NCI-H146 treated with DMSO at 0.1 percent for 48 hours (cell line): ENCODE results near the gene FYN.
"Not testable (repeated sequence)": the region's sequence is repeated elsewhere in the genome, so short reads cannot be mapped to it uniquely, and the experiment has no call there.

Source experiments
- DNase-seq: peaks from one replicate; lab custom pipeline; 2025; ENCODE audit not compliant: unreplicated experiment; lab: John Stamatoyannopoulos, UW

FYN gene

DNA sequence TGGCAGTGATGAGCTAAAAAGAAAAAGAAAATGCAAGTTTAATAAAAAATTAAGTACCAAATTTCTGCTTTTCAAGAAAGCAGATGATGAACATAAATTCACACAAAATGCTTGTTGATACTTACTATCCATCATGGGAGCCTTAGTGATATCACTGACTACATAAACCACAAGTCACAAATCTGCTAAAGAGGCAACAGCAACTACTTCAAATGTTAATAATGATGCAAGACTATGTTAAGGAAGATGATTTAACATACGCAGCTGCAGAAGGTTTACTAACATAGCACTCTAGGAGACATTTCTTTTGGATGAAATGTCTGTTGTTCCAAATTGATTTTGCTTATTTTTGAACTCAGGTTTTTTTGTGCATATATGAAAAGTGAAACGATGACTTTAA is 18.6 kb downstream of the FYN start:
- DNase-seq, result no peak

DNA sequence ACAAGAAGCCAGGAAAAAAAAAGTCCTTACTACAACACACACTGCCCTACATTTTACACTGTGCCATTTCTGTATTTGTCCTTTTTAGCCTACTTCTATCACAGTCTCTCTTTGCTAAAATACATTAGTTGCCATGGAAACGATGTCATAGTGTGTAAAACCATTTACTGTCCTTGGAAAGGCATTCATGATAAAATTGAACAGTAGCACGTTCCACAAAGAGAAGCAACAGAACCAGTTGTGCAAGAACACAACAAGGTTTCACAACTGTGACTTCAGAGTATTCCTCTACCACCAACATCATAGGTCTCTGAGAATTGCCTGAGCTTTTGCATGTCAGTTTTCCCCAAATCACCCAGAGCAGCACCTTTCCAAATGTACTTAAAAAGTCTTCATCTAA is 20.5 kb downstream of the FYN start:
- no peak for DNase-seq

DNA sequence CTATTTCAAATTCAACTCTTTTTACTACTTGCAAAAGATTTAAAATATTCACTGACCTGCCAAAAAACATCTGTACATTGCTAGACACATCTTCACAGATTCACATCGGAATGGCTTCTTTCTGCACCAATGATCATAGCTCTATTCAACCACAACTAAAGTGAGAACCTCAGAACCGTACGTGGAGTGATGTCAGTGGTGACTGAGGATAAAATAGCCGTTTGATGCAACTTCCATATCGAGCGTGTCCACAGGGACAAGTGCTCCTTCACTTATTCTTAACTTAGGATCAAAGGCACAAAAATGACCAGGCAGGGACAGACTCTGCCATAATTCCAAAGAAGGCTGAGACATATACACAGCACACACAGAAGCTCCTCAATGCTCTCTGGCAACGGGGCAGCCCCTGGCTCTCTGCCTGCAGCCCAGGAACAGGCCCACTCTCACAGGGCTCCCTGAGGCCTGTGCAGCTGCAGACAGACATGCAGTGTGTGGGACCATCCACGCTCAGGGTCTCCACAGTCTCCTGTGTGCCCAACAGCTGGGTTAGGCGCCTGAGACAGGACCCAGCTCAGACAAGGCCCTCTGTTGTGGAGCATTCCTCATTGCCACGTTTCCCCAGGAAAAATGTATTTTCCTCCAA is 22.8 kb downstream of the FYN start:
- no peak for DNase-seq

DNA sequence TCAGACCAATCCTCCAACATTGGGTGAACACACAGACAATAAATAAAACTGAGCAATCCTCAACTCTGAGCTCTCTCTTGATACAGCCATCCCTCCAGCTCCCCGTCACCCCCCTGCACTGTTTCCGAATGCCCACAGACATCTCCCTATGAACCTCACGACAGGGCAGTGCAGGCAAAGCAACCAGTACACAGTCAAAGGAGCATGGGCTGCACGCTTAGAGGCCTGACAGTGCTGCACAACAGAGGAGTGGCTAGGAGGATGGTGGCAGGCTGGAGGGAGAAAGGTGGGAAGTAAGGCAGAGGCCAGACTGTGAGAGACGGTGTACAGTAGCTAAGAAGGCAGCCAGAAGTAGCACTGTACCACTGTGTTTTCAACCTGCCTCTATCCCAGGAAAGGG is 24.0 kb downstream of the FYN start:
- no peak for DNase-seq

DNA sequence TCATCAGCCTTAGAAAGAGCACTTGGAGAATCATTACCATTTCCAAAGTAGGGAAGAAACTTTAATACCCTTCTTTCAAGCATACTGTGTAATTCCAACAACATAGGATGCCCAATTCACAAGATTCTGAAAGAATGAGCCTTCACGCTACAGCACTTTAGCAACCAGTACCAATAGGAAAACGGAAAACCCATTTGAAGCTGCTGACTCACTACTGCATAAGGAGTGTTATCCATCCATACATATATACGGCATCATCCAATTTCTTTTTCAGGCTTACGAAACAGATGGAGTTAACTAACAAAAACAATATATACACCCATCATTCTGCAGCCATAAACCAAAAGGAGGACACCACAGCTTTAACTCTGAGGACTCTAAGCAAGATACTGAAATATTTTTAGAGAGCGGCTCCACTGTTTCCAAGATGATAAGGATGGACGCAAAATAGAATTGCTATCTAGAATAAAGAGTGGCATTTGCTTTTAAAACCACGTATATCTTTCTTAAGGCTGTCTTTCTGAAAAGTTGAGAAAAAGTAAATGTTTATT is 24.9 kb downstream of the FYN start:
- DNase-seq, result no peak

DNA sequence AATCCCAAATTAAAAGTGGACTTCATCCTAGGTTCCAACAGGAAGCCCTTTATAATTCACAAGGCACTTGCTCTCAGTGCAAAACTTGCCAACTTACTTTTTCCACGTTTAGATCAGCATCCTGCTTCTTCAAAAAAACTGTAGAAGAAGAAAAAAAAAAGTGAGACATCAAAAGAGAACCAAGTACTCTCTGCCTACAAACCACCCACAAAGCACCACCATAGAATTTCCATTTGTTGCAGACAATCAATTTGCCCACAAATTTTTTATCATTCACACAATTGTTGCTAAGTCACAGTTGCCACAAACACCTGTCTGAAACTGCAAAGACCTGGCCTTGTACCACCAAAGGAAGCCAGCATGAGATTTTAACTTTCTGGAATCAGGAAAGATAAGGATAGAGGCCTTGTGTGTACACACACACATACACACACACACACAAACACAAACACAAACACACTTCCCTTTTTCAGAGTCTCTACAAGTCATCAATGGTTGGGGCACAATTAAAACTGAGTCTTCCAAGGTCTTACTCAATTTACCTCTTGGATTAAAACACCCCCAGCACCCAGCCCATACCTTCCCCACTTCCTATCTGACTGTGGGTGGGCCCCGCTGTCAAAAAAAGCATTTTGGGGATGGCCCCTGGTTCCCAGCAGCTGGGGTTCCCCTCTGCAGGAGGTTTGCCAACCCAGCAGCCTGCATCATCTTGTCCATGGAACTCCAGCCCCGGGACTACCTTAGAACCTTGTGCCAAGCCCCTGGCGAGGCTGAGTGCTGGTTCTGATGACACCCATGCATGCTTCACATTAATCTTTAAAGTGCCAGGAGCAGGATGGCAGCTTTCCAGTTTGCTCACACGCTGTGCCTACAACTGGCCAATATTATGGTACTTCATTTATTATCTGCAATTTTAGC is 26.5 kb downstream of the FYN start:
- DNase-seq, result no peak

DNA sequence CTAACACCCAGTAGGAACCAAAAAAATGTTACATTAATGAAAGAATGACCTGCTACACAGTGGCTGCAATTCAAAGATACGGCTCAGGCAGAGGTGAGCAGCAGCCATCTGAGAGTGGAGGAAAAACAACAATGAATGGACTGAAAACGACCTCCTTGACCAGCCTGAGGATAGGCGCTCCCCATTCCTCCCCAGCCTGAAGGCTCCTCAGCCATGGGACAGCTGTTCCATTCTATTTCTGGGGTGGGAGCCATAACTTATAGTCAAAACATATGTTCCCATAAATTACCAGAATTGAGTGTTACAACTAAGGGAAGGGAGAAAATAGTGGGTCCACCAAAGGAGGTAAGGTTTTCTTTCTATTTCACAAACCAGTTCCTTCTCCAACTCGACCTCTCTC is 27.2 kb downstream of the FYN start:
- no peak for DNase-seq

DNA sequence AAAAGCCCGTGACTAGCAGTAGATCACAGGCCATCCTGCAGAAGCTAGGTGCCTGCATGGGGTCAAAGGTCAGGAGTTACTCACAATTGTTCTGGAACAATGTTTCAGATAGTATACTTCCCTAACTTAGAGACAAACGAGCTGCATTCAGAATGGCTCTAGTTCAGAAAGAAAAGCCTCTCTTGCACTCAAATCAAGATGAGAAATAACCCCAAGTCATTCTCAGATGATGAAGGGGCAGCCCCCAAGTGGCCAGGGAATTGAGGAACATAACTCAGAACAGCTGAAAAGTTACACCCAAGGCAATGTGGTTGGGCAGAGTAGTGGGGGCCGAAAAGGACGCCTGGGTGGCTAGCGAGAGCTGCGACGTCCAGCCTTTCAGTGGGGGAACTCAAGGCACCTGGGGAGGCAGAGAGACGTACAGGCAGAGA is 27.8 kb downstream of the FYN start:
- DNase-seq, result no peak

DNA sequence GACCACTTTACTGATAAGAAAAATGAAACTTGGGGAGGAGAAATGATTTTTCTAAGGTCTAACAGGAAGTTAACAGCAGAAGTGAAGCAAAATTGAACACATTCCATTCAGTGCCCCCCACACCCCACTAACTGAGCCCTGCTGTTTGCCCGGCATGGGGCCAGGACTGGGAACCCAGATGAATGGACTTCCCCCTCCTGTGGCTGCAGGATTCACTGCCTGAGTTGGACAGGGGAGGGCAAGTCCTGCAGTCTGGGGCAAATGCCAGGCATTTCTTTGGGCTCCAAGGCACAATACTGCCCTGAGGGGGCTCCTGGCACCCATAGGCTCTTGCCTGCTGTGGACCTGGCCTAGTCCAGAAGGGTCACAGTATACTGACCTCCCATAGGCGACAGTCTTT is 28.3 kb downstream of the FYN start:
- DNase-seq, result no peak

DNA sequence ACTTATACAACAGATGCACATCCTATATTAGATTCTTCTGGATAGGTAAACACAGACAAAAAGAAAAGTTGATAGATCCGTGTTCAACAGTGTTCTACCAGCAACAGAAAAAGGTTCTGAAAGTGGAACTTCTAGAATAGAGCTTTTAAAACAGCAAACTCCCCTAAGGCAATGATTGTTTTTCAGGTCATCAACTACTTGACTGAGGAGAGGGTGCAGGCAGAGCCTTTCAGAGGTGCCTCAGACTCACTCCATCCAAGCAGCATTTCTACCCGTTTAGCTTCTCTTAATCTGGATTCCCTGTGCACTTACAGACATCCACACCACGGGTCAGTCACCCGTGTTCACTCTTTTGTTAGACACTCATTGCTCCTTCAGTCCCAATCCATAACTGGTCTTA is 28.9 kb downstream of the FYN start:
- no peak for DNase-seq

DNA sequence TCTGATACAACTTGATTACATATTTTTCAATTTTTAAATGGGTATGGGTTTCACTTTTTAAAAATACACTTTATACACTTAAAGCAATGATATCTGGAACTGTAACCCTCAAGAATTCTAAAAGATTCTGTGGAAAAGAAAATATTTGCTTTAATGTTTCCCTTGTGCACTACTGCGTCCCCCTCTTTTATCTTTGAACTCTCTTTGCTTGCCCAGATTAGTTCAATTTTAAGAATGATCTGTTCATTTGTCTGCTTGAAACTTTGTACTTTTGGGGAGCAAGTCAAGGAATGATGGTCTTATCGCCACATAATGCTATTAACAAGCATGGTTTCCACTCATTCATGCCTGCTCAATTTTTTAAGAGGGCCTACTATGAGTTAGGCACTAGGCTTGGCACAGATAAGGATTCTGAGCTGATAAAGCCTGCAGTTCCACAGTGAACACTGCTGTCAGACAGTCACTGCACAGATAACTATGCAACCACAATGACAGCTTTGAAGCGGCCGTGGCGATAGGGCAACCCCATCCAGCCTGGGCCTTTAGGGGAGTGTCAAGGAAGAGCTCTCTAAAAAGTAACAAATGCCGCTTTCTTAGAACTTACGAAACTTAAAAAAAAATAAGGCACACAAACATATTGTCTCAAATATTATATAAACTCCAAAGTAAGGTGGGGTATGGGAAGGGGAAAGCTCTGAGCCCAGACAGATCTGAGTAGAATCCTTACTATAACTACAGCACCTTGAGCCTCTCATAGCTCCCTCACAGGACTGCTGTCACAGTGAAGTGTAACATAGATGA is 29.7 kb downstream of the FYN start:
- no peak for DNase-seq

DNA sequence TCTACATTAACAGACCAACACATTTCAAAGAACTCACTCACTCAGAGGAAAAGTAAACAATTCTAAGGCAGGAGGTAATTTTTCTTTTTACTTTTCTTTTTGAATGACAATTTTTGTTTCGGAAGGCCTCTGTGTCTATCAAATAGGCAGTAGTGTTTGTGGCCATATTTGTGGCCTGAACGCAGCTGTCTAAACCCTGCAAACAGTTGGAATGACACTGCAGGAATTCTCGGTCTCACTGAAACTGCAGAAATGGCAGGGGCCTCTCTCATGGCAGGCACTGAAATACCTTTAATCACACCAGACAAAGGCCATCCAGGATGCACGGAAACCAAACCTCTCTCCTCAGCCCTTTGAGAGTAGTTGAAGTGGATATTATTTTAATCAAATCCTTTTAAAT is 30.4 kb downstream of the FYN start:
- no peak for DNase-seq

DNA sequence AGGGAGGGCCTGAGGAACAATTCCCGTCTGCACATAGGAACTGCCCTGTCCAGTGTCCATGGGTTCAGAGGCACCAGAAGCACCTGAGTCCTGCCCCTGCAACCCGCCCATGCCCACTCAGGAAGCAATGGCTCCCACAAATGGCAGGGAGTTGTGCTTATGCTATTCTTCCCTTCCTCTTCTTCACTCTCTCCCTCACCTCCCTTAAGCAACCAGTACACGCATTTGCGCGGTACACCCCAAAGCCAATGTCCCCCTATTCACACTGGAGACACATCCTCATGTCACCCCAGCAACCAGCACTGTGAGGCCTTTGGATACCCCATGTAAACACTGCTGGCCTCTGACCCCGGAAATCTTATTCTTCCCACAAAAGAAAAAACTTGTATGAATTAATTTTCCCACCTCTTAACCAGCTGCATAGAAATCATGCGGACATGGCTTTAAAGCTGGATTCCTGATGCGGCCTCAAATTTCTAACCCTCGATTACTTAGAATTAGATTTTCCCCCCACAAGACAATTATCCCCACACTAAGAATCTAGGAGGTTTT is 30.9 kb downstream of the FYN start:
- DNase-seq, result no peak

DNA sequence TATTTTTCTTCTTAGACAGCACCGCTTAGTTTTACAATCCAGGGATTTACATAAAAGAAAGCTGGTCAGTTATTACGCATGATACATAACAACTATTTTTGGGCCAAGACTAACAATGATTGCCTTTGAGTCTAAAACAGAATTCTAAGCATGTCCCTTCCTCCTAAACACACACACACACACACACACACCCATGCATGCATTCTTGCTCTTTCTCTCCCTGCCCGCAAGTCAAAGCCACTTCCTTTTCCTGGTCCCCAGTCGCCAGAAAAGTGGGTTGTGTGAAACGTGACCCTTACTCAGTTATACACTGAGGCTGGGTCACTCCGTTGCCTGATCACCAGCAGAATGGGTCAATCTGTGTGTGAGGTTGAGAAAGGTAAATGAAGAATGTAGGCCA is 31.4 kb downstream of the FYN start:
- no peak for DNase-seq

DNA sequence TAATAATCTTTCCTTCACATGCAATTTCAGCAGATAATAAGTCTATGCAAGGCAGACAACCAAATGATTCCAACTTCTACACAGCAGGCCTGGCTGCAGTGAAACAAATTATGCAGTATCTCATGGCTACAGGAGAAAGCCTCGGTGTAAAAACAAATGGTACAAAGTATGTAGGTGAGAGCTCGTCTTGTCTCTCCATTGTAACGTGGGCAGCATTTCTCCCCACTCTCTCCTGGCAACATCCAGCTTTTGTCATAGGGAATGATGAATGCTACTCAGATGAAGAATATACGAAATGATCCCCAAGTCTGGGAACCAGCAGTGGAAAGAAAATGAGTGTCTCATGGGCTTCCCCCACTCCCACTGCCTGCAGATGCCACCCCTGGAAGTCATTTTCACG is 32.4 kb downstream of the FYN start:
- DNase-seq, result no peak

DNA sequence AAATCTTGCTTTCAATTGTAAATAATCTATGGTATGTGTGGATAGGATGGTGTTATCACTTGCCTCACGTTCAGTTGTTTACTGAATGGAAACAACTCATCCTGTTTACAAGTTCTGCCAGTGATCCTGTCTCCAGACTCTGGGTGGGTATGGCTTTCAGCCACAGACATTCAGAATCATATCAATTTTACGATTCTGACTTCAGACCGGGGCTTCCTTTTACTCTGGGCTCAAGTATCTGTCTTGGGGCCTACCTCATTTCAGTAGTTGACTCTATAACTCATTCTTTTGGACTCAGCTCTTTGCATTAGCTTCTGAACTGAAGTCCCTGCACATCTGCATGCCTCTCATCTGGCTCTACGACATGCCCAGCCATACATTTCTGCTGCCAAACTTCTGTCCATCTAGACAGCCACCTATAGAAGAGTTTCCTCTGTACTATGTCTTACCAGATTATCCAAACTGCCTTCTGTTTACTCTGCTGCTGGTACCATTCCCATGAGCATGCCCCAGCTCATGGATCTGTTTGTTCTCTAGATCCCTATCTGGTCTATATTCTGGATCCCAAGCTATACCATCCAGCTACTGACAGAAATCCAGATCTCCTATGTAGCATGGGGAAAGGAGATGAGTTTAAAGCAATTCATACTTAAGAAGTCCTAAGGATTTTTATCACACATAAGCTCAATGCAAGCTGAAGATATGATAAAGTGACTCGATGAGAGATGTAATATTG is 34.3 kb downstream of the FYN start:
- no peak for DNase-seq

DNA sequence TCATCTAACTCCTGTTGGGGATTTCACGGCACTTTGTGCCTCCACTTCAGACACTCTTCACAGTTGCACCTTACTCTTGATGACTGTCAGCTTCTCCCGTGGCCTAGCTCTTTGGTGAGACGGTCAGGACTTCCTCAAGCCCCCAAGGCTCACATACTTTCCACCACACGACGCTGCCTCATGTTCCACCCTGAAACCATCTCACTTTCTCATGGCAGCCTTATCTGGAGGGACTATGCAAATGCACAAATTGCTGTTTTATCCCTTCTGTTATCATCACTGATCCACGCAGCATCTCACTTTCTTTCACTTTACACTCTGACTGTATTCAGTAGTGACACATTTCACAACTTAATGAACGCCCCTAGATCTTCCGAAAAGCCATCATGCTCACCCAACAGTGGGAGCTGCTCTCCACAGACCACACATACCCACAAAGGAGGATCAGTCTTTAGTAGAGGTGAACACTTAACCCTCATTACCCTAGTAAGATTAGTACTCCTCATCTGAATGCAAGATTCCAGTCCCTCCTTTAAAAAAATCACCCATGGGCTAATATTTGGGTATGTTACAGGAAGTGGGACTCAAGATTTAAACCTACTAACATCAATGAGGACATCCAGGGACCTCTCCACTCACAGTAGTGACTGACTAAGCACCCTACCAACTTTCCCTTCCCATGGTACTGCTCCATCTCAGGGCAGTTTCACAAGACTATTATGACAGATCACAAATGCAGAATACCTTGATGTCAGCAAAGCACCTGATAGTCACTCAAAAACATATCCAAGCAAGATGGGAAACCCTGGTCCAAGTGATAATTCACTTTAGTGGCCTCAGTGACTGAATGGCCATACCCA is 35.4 kb downstream of the FYN start:
- no peak for DNase-seq

DNA sequence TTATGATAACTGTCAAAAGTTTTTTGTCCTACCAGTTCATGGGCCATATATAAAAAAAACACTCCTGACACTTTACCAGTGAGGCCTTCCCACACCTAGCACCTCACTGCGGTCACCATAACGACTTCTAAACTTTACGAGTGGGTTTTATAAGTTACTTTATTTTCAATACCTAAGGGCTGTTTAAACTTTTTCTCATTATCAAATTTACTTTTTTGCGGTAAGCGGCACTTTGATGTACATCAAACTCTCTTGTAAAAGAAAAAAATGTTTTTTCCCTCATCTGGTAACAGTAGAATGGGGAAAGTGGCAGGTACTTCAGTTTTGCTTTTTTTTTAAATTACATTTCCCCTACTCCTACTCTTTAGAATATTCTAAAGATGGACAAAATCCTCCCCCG is 36.2 kb downstream of the FYN start:
- no peak for DNase-seq

DNA sequence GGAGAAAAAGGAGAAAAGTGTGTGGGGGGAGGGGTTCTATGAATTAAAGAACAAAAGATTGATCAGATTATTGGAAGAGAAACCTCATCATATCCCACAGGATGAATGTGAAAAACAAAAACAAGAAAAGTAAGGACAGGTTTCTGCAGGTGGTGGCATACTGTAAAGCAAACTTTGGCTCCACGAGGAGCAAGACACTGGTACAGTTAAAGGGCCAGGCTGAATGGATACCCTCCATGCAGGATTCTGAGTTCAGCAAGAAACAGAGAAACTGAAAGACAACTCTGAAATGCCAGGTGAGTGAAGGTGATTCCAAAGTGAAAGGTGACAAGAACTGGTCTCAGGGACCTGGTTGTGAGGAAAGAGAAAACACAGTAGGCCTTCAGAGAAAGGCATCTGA is 37.4 kb downstream of the FYN start:
- no peak for DNase-seq

DNA sequence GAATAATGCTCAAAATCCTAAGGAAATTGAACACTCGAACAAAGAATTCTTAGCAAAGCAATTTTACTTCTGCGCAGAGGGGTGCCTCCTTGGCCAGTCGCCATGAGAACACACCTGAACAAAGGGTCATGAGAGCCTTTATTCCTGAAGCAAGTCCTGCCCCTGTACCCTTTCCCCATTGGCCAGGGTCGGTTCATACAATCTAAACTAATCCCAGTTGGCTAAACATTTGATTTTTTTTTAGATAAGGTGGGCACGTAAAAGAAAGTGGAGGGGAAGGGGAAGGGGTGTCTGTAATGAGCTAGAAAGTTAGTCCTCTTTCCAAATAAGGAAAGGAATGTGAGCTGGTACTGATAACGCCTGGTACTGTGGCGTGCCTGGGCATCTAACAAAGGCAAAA is 37.9 kb downstream of the FYN start:
- not testable (repeated sequence) for DNase-seq
